CD4-positive, alpha-beta T cell (primary cell): Measurements from ENCODE around the gene SYNE3. TPM values are rescaled to one million over a fixed set of nuclear protein-coding genes. Genes with fewer than 3 reads are reported as not detected.

Source experiments
- ATAC-seq: fragments of 200-7000 bp; cut with Tn5 transposase; one replicate; pipeline ENCODE4 v1.10.0; 2022; ENCODE audit warnings: mild to moderate bottlenecking; ENCODE audit not compliant: poor library complexity
- CTCF ChIA-PET: fragments of 350-600 bp; sonication (Branson Sonifier 250); formaldehyde crosslinking; loops from one replicate; lab custom pipeline; 2021; ENCODE audit warnings: antibody characterized with exemption, inconsistent platforms; lab: Charles Lee
- POLR2A ChIA-PET: fragments of 350-600 bp; sonication (Branson Sonifier 250); formaldehyde crosslinking; loops from one replicate; lab custom pipeline; 2021; ENCODE audit warnings: antibody characterized with exemption, inconsistent platforms; lab: Charles Lee
- DNase-seq, 14 experiments: peaks; one replicate each; pipeline ENCODE4 v3.0.0-alpha.2; 2013 to 2020; ENCODE audit warnings: mixed read lengths in 2 of 14
- H3K27ac ChIP-seq, 2 donors: one replicate each; pipeline versions ENCODE4 v1.5.1 to v1.7.0; 2013; ENCODE audit warnings: low read length in 2 of 2, low read depth in 1 of 2, mild to moderate bottlenecking in 1 of 2
- H3K27me3 ChIP-seq, 2 experiments: 1 replicate in 1 of 2; 2 replicates in 1 of 2; pipeline versions ENCODE4 v1.6.1 to v1.7.0; 2013; ENCODE audit warnings: low read length in 2 of 2, control low read depth in 1 of 2, mild to moderate bottlenecking in 1 of 2, moderate library complexity in 1 of 2; ENCODE audit not compliant: insufficient read depth in 2 of 2, control insufficient read depth in 1 of 2
- H3K36me3 ChIP-seq: one replicate; pipeline ENCODE4 v1.6.1; 2013; ENCODE audit warnings: low read length, control low read depth; ENCODE audit not compliant: insufficient read depth
- H3K4me1 ChIP-seq: one replicate; pipeline ENCODE4 v1.6.1; 2013; ENCODE audit warnings: low read length, control low read depth; ENCODE audit not compliant: insufficient read depth
- H3K4me3 ChIP-seq: one replicate; pipeline ENCODE4 v1.5.1; 2013; ENCODE audit warnings: mild to moderate bottlenecking, low read length, moderate library complexity
- H3K9me3 ChIP-seq, 2 experiments: 1 replicate in 1 of 2; 2 replicates in 1 of 2; pipeline versions ENCODE4 v1.6.1 to v1.7.0; 2013; ENCODE audit warnings: low read length in 2 of 2, mild to moderate bottlenecking in 2 of 2, control low read depth in 1 of 2, moderate library complexity in 1 of 2; ENCODE audit not compliant: control insufficient read depth in 1 of 2, insufficient read depth in 1 of 2
- H3K27ac Mint-ChIP-seq: one replicate; pipeline ENCODE4 v1.8.0; 2020; ENCODE audit warnings: mixed read lengths
- H3K27me3 Mint-ChIP-seq: one replicate; pipeline ENCODE4 v1.8.0; 2021; ENCODE audit warnings: mixed read lengths
- H3K36me3 Mint-ChIP-seq: one replicate; pipeline ENCODE4 v1.8.0; 2021; ENCODE audit warnings: low read depth, mixed read lengths
- H3K4me1 Mint-ChIP-seq: one replicate; pipeline ENCODE4 v1.8.0; 2021; ENCODE audit warnings: low read depth, mixed read lengths
- H3K4me3 Mint-ChIP-seq: one replicate; pipeline ENCODE4 v1.8.0; 2020; ENCODE audit warnings: mild to moderate bottlenecking, mixed read lengths
- H3K9me3 Mint-ChIP-seq: one replicate; pipeline ENCODE4 v1.8.0; 2020; ENCODE audit warnings: mixed read lengths
- CTCF ChIP-seq: fragments of 200-600 bp; IDR thresholded peaks from one replicate; pipeline ENCODE4 v1.8.0; 2022; ENCODE audit warnings: antibody characterized with exemption, mild to moderate bottlenecking
- intact Hi-C, 2 experiments: fragments of 100-400 bp; cut with DNase I in 1 of 2; cut with micrococcal nuclease in 1 of 2; formaldehyde crosslinking; loops; one replicate each; pipeline versions ENCODE4 v1.15.1 to v1.9.0; 2023 to 2025; cut with DNase I, micrococcal nuclease
- total RNA-seq, 174 experiments: library from RNA in 2 of 174; stranded (reverse) in 2 of 174; gene quantifications; one replicate each; pipeline ENCODE4 v1.2.3 and lab custom pipeline; 2021 to 2026

The SYNE3 gene
- total RNA-seq, 2 experiments from 2014 or later: 29.4 to 31.4 TPM

DNA sequence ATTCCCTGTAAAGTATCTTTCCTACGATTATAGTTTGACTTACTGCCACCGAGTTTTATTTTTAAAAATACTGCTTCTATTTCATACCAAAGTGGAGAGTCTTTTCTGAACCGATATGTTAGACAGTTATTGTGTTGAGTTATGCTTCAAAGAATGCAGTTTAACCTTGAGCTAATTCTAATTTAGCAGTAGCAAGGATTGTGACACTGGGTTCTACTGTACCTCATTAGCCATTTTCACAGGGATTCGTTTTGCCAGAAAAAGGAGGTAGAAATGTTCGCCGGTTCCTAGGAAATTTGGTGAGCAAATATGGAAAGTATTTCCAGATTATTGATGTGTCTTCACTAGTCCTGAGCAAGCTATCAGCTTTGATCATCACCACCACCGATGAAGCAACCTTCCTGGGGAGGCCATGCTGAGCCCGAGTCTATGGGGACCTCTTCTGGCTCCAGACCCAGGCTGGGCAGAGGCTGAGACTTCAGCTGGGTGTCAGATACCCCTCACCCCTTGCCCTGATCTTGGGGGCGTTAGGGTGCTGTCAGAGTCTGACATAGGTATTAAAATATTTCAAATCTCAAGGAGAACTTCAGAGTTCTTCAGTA, 32.0 kb upstream of the SYNE3 start:
- no peaks in the 10 kb centered on the region for H3K4me1 ChIP-seq

DNA sequence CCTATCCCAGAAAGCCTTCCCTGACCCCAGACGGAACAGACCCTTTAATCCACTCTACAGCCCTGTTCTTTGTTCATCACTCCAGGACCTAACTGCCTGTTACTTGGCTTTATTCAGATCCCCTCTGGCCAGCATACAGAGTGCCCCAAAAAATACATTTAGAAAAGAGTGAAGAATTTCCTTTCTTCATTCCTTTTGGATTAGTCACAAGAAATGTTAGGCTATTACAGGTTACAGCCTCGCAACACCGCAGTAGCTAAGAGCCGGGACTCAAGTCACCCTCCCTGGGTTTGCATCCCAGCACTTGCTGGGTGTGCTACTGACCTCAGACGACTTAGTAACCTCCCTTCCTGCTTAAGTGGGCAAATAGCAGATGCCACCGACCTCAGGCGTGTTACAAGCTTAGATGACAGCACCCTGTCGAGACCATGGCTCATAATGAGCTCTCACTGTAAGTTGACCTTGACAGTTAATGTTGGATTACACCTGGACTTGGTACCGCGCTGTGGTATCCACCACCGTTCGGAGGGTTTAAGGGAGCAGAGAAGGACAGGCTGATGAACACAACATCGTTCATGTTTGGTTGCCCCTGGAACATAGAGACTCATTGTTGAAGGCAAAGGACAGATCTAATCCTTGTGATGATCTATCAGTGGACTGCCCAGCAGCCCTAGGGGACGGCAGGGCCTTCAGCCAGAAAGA, 31.3 kb upstream of the SYNE3 start:
- ChIA-PET POLR2A (no interaction called here), CTCF (interaction anchor here (1.0 kb wide), 1 partner anchor 105 kb away, joined by 3 read pairs; no protein-coding TSS in a partner anchor)
- peaks cover 30% of the 10 kb centered on the region for H3K36me3 Mint-ChIP-seq
- H3K27me3 Mint-ChIP-seq: no peaks in the 10 kb centered on the region
- H3K27me3 ChIP-seq: no peaks in the 10 kb centered on the region
- intact Hi-C loops: no loop called here
- ATAC-seq (no peak), DNase-seq (no peak)
- no peak overlapping the region for H3K27ac ChIP-seq
- no peak overlapping the region for H3K4me3 Mint-ChIP-seq
- no peaks in the 10 kb centered on the region for H3K4me1 ChIP-seq
- H3K4me3 ChIP-seq: no peak overlapping the region
- H3K4me1 Mint-ChIP-seq: no peaks in the 10 kb centered on the region
- H3K9me3 Mint-ChIP-seq: no peaks in the 10 kb centered on the region
- H3K27ac Mint-ChIP-seq: no peak overlapping the region
- H3K36me3 ChIP-seq: peaks cover 11% of the 10 kb centered on the region
- H3K9me3 ChIP-seq: no peaks in the 10 kb centered on the region
- TF ChIP-seq CTCF: no peak

More for the DNA sequence above, 32.0 kb upstream of the SYNE3 start:
- Mint-ChIP-seq H3K4me3 (no peak overlapping the region), H3K27ac (no peak overlapping the region), H3K9me3 (no peaks in the 10 kb centered on the region), H3K27me3 (no peaks in the 10 kb centered on the region), H3K4me1 (no peaks in the 10 kb centered on the region), H3K36me3 (peaks cover 30% of the 10 kb centered on the region)
- CTCF ChIA-PET: interaction anchor here (1.0 kb wide), 1 partner anchor 106 kb away, joined by 3 read pairs; no protein-coding TSS in a partner anchor
- ATAC-seq (no peak), DNase-seq (no peak)
- H3K9me3 ChIP-seq: no peaks in the 10 kb centered on the region
- TF ChIP-seq CTCF: no peak
- H3K27me3 ChIP-seq: no peaks in the 10 kb centered on the region
- no peak overlapping the region for H3K27ac ChIP-seq
- intact Hi-C loops: no loop called here
- peaks cover 11% of the 10 kb centered on the region for H3K36me3 ChIP-seq
- POLR2A ChIA-PET: no interaction called here
- no peak overlapping the region for H3K4me3 ChIP-seq

DNA sequence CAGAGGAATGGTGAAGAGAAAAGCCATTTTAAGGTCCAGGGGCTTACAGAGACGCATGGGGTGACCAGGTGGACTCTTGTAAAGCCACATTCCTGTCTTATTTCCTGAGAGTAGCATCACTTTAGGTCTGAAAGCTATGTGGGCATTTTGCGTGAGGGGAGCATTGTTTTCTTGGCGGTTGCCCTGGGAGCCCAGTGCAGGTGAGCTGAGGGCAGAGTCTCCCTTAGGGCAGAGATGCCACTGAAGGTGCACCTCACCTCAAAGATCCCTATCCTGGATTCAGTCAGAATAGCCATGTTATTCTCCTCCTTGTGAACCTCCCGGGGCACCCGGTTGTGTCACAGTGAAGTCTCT, 30.8 kb upstream of the SYNE3 start:
- intact Hi-C loops: no loop called here
- H3K4me3 ChIP-seq: no peak overlapping the region
- H3K27ac ChIP-seq: no peak overlapping the region
- Mint-ChIP-seq H3K27ac (no peak overlapping the region), H3K4me1 (no peaks in the 10 kb centered on the region), H3K4me3 (no peak overlapping the region), H3K27me3 (no peaks in the 10 kb centered on the region), H3K9me3 (no peaks in the 10 kb centered on the region), H3K36me3 (peaks cover 30% of the 10 kb centered on the region)
- no peak for DNase-seq
- H3K9me3 ChIP-seq: no peaks in the 10 kb centered on the region
- no peak for TF ChIP-seq CTCF
- peaks cover 11% of the 10 kb centered on the region for H3K36me3 ChIP-seq
- no peak for ATAC-seq
- H3K4me1 ChIP-seq: no peaks in the 10 kb centered on the region
- no peaks in the 10 kb centered on the region for H3K27me3 ChIP-seq
- POLR2A ChIA-PET: no interaction called here
- CTCF ChIA-PET: no interaction called here
